ENCODE measurements around the gene FERMT3. TPM values are rescaled to one million over a fixed set of nuclear protein-coding genes. Genes with fewer than 3 reads are reported as not detected.
A peak's percentile ranks its signal among the peaks of the same experiment; 100 is the strongest.

Gene FERMT3
- total and polyA plus RNA-seq, 2 of the 13 experiments (the other 11 are each of a cell fraction or from before 2014, with no cell fraction given): 0.29 TPM; not detected in 1

- TF ChIP-seq ZNF609 (CRISPR knock-in tag; IDR thresholded peaks at IDR 0.05; ENCODE audit: borderline replicate concordance) (no peak), ZNF552 (CRISPR knock-in tag; IDR thresholded peaks at IDR 0.05; ENCODE audit: borderline replicate concordance) (no peak), NAIF1 (CRISPR knock-in tag; IDR thresholded peaks at IDR 0.05; ENCODE audit: borderline replicate concordance) (no peak), REXO4 (CRISPR knock-in tag; IDR thresholded peaks at IDR 0.05; ENCODE audit: borderline replicate concordance) (no peak), CCAR2 (optimal IDR thresholded peaks at IDR 0.05; ENCODE audit: low read depth, low read length) (no peak), SCMH1 (CRISPR knock-in tag; IDR thresholded peaks at IDR 0.05; ENCODE audit: borderline replicate concordance) (no peak), ZNF543 (CRISPR knock-in tag; IDR thresholded peaks at IDR 0.05) (no peak), NFE2L1 (CRISPR knock-in tag; IDR thresholded peaks at IDR 0.05; ENCODE audit: borderline replicate concordance) (no peak), ZNF142 (CRISPR knock-in tag; IDR thresholded peaks at IDR 0.05) (peak; percentile 81; the same call in 1 of the 2 replicates), FOXC1 (CRISPR knock-in tag; IDR thresholded peaks at IDR 0.05; ENCODE audit: borderline replicate concordance) (no peak), ZBED4 (CRISPR knock-in tag; IDR thresholded peaks at IDR 0.05; ENCODE audit: borderline replicate concordance) (0 out of 2 replicates have a peak, but pooled peaks have one; percentile 26), RXRA (CRISPR knock-in tag; IDR thresholded peaks at IDR 0.05) (no peak)
These were observed 44.7 kb downstream of the FERMT3 start, which contains the start of gene PLCB3 (continued) for GRCh38 chr11:64251016-64251752.
